ENCODE results near the gene GAPDH.

DNA sequence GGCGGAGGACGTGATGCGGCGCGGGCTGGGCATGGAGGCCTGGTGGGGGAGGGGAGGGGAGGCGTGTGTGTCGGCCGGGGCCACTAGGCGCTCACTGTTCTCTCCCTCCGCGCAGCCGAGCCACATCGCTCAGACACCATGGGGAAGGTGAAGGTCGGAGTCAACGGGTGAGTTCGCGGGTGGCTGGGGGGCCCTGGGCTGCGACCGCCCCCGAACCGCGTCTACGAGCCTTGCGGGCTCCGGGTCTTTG, 303 bp downstream of the GAPDH start:
- TF ChIP-seq, protein P1, sequence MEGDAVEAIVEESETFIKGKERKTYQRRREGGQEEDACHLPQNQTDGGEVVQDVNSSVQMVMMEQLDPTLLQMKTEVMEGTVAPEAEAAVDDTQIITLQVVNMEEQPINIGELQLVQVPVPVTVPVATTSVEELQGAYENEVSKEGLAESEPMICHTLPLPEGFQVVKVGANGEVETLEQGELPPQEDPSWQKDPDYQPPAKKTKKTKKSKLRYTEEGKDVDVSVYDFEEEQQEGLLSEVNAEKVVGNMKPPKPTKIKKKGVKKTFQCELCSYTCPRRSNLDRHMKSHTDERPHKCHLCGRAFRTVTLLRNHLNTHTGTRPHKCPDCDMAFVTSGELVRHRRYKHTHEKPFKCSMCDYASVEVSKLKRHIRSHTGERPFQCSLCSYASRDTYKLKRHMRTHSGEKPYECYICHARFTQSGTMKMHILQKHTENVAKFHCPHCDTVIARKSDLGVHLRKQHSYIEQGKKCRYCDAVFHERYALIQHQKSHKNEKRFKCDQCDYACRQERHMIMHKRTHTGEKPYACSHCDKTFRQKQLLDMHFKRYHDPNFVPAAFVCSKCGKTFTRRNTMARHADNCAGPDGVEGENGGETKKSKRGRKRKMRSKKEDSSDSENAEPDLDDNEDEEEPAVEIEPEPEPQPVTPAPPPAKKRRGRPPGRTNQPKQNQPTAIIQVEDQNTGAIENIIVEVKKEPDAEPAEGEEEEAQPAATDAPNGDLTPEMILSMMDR (IDR thresholded peaks at IDR 0.05), result no peak
- TF ChIP-seq EZH2 (IDR thresholded peaks at IDR 0.05; ENCODE audit: borderline replicate concordance, insufficient read depth, low read depth, low read length, poor library complexity, severe bottlenecking), result no peak

All from B cell (primary cell).